OCI-LY7 (cell line): ENCODE results near the gene GREB1.

Experiments
- EZH2phosphoT487 ChIP-seq: fragments of 200-600 bp; sonication (generic); IDR thresholded peaks from 2 replicates; pipeline ENCODE4 v1.6.1; 2018; ENCODE audit warnings: low read depth, borderline replicate concordance, mild to moderate bottlenecking, mixed run types, antibody characterized with exemption, low read length, moderate library complexity, mixed read lengths
- TF ChIP-seq, protein P1 (sequence below): fragments of 200-600 bp; sonication (generic); conservative IDR thresholded peaks from 2 replicates; pipeline ENCODE4 v1.5.1; 2014; ENCODE audit warnings: mild to moderate bottlenecking, antibody characterized with exemption, low read length, moderate library complexity, mixed read lengths

DNA sequence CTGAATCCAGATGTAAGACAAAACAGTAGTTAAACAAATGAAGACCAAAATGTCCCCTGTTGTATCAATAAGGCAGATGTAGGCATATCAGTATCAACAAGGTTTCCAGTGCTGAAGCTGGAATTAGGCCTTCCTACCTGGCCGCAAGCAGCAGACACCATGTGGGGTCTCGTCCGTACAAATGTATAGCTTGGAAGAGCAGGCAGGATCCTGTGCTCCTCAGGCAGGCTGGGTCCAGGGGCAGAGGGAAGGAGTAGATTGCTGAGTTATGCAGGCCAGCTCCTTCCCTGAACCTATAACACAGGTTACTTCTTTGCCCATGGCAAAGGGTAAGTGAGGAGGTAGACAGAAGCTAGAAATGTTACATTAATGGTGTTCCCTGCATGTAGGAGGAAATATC, 112.7 kb downstream of the GREB1 start:
- TF ChIP-seq, protein P1, sequence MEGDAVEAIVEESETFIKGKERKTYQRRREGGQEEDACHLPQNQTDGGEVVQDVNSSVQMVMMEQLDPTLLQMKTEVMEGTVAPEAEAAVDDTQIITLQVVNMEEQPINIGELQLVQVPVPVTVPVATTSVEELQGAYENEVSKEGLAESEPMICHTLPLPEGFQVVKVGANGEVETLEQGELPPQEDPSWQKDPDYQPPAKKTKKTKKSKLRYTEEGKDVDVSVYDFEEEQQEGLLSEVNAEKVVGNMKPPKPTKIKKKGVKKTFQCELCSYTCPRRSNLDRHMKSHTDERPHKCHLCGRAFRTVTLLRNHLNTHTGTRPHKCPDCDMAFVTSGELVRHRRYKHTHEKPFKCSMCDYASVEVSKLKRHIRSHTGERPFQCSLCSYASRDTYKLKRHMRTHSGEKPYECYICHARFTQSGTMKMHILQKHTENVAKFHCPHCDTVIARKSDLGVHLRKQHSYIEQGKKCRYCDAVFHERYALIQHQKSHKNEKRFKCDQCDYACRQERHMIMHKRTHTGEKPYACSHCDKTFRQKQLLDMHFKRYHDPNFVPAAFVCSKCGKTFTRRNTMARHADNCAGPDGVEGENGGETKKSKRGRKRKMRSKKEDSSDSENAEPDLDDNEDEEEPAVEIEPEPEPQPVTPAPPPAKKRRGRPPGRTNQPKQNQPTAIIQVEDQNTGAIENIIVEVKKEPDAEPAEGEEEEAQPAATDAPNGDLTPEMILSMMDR: no peak
- TF ChIP-seq EZH2phosphoT487: no peak
